A673 (cell line): ENCODE measurements around the gene CHMP6.

Experiments used
- EZH2 ChIP-seq: fragments of 200-600 bp; sonication (generic); IDR thresholded peaks from 2 replicates; pipeline ENCODE4 v1.6.1; 2017; ENCODE audit warnings: borderline replicate concordance, low read depth, mild to moderate bottlenecking, mixed read lengths, antibody characterized with exemption, low read length; ENCODE audit not compliant: poor library complexity, severe bottlenecking
- TF ChIP-seq, protein P1 (sequence below): fragments of 300-800, 200-600 bp; sonication (generic); conservative IDR thresholded peaks from 2 replicates; pipeline ENCODE4 v1.5.1; 2017; ENCODE audit warnings: low read depth, mild to moderate bottlenecking, antibody characterized with exemption, low read length, moderate library complexity, mixed read lengths

DNA sequence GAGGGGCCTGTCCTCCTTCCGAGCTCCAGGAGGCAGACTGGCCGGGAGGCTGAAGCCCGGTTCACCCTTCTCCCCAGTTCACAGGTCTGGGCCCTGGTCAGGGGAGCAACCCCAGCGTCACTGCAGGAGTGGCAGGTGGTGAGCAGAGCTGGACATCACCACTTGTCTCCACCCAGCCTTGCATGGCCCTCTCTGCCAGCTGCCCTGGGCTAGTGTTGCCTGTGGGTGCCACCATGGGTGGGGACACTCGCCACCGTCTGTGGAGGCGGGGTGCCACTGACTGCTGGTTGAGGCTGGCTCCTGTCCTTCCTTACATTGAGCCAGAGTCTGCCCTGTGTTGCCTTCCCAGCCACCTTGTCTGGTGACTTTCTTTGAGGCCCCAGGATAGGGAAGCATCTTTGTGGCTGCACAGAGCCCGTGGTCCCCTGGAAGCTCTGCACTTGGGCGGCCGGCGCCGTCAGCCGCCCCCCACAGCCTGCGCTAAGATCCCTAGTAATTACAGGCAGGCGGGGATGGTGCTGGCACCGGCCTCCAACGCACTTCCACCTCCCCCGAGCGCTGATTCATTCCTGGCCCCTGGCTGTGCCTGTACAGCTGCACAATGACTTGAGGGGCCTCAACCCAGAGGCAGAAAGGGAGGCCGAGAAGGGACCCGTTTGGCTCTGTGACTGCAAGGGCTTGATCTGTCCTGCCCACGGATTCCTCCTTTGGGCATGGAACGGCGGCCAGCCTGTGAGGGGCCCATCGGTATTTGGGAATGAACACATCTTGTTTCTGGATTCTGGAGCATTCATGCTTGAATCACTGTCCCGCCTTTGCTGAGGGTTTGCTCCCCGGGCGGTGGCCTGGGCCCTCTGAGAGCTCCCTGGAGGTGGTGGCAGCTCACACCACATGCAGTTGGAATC is 48.5 kb downstream of the CHMP6 start:
- TF ChIP-seq, protein P1, sequence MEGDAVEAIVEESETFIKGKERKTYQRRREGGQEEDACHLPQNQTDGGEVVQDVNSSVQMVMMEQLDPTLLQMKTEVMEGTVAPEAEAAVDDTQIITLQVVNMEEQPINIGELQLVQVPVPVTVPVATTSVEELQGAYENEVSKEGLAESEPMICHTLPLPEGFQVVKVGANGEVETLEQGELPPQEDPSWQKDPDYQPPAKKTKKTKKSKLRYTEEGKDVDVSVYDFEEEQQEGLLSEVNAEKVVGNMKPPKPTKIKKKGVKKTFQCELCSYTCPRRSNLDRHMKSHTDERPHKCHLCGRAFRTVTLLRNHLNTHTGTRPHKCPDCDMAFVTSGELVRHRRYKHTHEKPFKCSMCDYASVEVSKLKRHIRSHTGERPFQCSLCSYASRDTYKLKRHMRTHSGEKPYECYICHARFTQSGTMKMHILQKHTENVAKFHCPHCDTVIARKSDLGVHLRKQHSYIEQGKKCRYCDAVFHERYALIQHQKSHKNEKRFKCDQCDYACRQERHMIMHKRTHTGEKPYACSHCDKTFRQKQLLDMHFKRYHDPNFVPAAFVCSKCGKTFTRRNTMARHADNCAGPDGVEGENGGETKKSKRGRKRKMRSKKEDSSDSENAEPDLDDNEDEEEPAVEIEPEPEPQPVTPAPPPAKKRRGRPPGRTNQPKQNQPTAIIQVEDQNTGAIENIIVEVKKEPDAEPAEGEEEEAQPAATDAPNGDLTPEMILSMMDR = no peak
- TF ChIP-seq EZH2 = no peak
